Measurements from ENCODE around the gene LINS1.

GRCh38 chr15:100598655-100599054, 3.3 kb downstream of the LINS1 start:
- TF ChIP-seq, protein P1, sequence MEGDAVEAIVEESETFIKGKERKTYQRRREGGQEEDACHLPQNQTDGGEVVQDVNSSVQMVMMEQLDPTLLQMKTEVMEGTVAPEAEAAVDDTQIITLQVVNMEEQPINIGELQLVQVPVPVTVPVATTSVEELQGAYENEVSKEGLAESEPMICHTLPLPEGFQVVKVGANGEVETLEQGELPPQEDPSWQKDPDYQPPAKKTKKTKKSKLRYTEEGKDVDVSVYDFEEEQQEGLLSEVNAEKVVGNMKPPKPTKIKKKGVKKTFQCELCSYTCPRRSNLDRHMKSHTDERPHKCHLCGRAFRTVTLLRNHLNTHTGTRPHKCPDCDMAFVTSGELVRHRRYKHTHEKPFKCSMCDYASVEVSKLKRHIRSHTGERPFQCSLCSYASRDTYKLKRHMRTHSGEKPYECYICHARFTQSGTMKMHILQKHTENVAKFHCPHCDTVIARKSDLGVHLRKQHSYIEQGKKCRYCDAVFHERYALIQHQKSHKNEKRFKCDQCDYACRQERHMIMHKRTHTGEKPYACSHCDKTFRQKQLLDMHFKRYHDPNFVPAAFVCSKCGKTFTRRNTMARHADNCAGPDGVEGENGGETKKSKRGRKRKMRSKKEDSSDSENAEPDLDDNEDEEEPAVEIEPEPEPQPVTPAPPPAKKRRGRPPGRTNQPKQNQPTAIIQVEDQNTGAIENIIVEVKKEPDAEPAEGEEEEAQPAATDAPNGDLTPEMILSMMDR (IDR thresholded peaks at IDR 0.05 in 8 of 11, conservative IDR thresholded peaks at IDR 0.05 in 3 of 11) = no peak
- TF ChIP-seq POLR2A (IDR thresholded peaks at IDR 0.05) (no peak), POLR2AphosphoS5 (IDR thresholded peaks at IDR 0.05) (no peak)

All from spleen (tissue), 7 donors.